Fibroblast of pulmonary artery (primary cell): ENCODE measurements around the gene EIF6.

Experiments used
- DNase-seq: peaks from one replicate; pipeline ENCODE4 v3.0.0-alpha.2; 2010; ENCODE audit warnings: low read depth
- H3K4me3 ChIP-seq: replicated peaks from 2 replicates; pipeline ENCODE4 v1.5.1; 2011; ENCODE audit warnings: low read depth, mild to moderate bottlenecking, control low read depth, low read length, moderate library complexity
- CTCF ChIP-seq: IDR thresholded peaks from 2 replicates; pipeline ENCODE4 v1.5.1; 2011; ENCODE audit warnings: mild to moderate bottlenecking, control low read depth, low read length, inconsistent platforms; ENCODE audit errors: missing control alignments

EIF6 gene

GRCh38 chr20:35327074-35327976, 42.8 kb upstream of the EIF6 start:
- DNase-seq, result no peak
- no peak overlapping the region for H3K4me3 ChIP-seq
- TF ChIP-seq CTCF, result no peak

GRCh38 chr20:35326740-35327073, 42.1 kb upstream of the EIF6 start:
- TF ChIP-seq CTCF, result no peak
- no peak for DNase-seq

GRCh38 chr20:35326021-35326739, 41.6 kb upstream of the EIF6 start:
- no peak for DNase-seq
- TF ChIP-seq CTCF, result no peak
- H3K4me3 ChIP-seq, result no peak overlapping the region

More at GRCh38 chr20:35326740-35327073, 42.1 kb upstream of the EIF6 start:
- no peak overlapping the region for H3K4me3 ChIP-seq

GRCh38 chr20:35325401-35325800, 40.8 kb upstream of the EIF6 start:
- DNase-seq, result no peak
- no peak overlapping the region for H3K4me3 ChIP-seq
- TF ChIP-seq CTCF, result no peak

DNA sequence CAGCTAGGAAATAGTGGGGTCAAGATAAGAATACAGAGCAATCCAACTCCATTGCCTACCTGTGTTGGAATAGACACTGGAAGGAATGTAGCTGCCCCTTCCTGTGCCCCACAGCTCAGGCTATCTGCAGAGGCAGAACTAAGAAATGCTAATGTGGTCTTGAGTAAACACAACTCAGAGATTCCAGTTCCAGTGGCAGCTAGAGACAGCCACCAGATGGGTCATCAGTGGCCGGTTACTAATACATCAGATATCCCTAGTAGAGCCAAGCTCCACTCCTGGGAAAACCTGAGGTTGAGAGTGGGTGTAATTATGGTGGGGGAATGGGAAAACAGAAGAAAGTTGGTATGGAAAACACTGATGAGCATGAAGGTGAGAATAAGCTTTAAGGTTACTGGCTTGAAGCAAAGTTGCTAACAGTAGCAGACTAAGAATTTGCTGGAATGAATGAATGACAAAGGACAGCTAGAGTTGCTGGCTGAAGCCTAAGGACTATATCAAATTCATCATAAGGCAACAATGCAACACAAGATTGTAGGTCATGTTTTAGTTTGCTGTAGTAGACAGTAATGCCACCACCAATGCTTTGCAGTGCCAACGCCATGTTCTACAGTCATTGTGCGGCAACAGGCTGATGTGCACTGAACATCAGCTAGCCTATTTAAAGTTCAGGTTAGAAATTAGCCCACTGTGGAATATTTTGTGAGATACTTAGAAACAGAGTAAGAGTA, 36.0 kb upstream of the EIF6 start:
- TF ChIP-seq CTCF, result no peak
- DNase-seq, result peak; percentile 47
- no peak overlapping the region for H3K4me3 ChIP-seq

- H3K4me3 ChIP-seq, result no peak overlapping the region
- peak; percentile 55 for DNase-seq
- no peak for TF ChIP-seq CTCF
These were observed 35.3 kb upstream of the EIF6 start for GRCh38 chr20:35319871-35320197.
